T-helper 1 cell treated with Interleukin-12 subunit alpha and Interleukin-12 subunit beta and Interleukin-4 antibody, amounts not matched to agents 30 ng/mL and 1 ng/mL, for 36 hours (primary cell): ENCODE data around the gene CDH23. TPM values are rescaled to one million over a fixed set of nuclear protein-coding genes. Genes with fewer than 3 reads are reported as not detected.

Experiments used
- intact Hi-C: fragments of 100-400 bp; cut with micrococcal nuclease; formaldehyde crosslinking; loops from one replicate; pipeline ENCODE4 v1.15.1; 2024
- total RNA-seq: library from RNA; stranded (reverse); gene quantifications from 2 replicates; pipeline ENCODE4 v1.2.3, GENCODE V29; 2022

The CDH23 gene
- total RNA-seq, 1 donor from 2014 or later, result 1.3 TPM

GRCh38 chr10:71735709-71736569 is 339.2 kb downstream of the CDH23 start:
- intact Hi-C loops, result loop anchor here (1.0 kb wide), 2 partner anchors 9 to 12 kb away; no protein-coding TSS in a partner anchor

DNA sequence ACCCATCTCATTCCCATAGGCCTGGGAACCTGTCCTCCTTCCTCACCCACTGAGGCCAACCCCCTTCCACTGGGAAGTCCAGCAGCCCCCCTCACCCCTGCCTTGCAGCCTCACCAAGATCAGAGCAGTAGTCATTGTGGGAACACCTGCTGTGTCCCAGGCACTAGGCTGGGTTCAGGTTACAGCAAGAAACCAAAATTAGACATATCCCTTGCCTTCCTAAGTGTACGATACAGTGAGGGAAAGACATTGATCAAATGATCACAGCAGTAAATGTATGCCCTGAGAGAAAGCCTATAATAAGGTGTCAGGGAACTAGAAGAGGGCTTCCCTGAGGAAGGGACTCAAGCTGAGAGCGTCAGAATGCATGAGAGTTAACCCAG is 339.8 kb downstream of the CDH23 start:
- intact Hi-C loops, result loop anchor here (1.0 kb wide), 2 partner anchors 9 to 12 kb away; no protein-coding TSS in a partner anchor

DNA sequence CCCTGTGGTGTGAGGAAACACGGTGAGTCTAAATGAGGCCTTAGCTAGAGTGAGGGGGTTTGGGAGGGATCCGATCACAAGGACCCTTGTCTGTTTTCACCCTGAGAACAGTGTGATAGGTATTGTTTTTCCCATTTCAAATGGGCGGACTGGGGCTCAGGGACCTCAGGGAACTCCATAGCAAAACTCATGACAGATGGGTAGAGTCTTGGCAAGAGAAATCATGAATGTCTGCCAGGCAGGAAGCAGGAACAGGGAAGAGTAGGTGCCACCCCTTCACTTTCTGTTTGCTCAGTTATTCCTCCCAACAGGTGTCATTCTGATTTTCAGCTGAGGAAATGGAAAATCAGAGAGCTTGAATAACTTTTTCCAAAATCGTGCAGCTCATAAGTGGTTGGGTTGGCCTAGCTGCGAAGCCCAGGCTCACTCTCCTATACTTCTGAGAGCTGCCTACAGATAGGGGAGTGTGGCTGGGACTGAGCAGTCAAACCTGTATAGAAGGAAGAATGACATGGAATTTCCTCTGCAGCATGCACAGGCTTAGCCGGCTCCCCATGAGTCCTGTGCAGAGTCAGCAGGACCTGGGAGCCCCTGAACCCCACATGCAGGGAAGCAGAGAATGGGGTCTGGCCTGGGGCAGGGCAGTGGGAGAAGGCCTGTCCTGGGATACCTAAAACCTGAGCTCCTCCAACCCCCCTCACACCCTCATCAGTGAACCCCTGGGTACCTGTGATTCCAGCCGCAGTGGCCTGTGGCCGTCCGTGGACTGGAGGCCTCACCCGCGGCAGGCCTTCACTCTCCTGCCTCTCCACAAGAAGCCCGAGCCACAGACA is 340.5 kb downstream of the CDH23 start:
- intact Hi-C loops, result no loop called here

GRCh38 chr10:71737834-71738197 is 341.1 kb downstream of the CDH23 start:
- intact Hi-C loops, result no loop called here

DNA sequence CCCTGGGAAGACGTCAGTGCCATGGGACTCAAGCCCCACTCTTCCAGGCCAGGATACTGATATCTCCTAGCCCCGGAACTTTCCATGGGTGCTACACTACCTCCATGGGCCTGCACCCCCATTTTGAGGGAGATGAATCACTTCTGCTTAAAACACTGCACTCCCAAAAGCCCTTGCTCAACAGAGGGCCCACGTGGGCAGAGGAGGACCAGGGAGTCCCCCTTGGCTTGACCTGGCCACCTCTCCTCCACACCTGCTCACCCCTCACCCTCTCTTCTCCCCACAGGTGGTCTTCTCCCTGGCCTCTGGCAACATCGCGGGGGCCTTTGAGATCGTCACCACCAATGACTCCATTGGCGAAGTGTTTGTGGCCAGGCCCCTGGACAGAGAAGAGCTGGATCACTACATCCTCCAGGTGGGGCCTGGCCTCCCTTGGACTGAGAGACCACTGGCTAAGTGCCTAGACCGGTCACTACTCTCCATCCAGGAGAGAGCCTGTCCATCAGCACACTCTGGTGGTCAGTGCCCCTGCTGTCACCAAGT is 342.7 kb downstream of the CDH23 start:
- intact Hi-C loops, result no loop called here

DNA sequence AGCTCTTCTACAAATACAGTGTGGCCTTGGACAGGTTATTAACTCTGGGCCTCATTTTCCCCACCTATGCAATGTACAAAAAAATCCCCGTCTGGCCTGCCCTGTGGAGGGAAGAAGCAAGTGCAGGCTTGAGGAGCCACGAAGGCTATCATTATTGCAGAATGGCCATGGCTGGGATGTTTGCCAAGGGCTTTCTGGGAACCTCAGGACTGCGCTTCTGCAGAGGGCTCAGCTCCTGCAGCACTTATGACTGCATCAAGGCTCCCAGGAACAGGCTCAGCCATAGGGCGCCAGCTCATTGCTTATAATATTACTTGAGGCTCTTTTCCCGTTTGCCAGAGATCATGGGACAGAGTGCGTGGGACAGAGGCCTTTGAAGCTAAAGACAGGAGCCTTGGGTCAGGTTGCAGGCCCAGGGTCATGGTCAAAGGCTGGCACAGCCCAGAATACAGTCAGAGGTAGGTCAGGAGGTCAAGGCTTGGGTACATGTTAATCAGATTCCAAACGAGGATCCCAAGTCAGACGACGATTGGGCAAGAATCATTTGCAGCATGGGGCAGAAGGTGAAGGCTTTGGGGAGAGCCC is 343.4 kb downstream of the CDH23 start:
- intact Hi-C loops, result loop anchor here (5.0 kb wide), 1 partner anchor 43 kb away; no protein-coding TSS in a partner anchor

- intact Hi-C loops, result loop anchor here (1.0 to 5.0 kb wide), 2 partner anchors 14 to 44 kb away; no protein-coding TSS in a partner anchor
These were observed 344.3 kb downstream of the CDH23 start for GRCh38 chr10:71741029-71741428.

GRCh38 chr10:71741671-71742070 is 345.0 kb downstream of the CDH23 start:
- intact Hi-C loops, result loop anchor here (1.0 to 5.0 kb wide), 2 partner anchors 14 to 44 kb away; no protein-coding TSS in a partner anchor

GRCh38 chr10:71742301-71743088 is 345.8 kb downstream of the CDH23 start:
- intact Hi-C loops, result loop anchor here (5.0 kb wide), 1 partner anchor 45 kb away; no protein-coding TSS in a partner anchor

- intact Hi-C loops, result loop anchor here (5.0 kb wide), 1 partner anchor 46 kb away; no protein-coding TSS in a partner anchor
These were observed 346.5 kb downstream of the CDH23 start for GRCh38 chr10:71743089-71743838.

GRCh38 chr10:71743866-71744265 is 347.1 kb downstream of the CDH23 start:
- intact Hi-C loops, result loop anchor here (5.0 kb wide), 1 partner anchor 47 kb away; no protein-coding TSS in a partner anchor

DNA sequence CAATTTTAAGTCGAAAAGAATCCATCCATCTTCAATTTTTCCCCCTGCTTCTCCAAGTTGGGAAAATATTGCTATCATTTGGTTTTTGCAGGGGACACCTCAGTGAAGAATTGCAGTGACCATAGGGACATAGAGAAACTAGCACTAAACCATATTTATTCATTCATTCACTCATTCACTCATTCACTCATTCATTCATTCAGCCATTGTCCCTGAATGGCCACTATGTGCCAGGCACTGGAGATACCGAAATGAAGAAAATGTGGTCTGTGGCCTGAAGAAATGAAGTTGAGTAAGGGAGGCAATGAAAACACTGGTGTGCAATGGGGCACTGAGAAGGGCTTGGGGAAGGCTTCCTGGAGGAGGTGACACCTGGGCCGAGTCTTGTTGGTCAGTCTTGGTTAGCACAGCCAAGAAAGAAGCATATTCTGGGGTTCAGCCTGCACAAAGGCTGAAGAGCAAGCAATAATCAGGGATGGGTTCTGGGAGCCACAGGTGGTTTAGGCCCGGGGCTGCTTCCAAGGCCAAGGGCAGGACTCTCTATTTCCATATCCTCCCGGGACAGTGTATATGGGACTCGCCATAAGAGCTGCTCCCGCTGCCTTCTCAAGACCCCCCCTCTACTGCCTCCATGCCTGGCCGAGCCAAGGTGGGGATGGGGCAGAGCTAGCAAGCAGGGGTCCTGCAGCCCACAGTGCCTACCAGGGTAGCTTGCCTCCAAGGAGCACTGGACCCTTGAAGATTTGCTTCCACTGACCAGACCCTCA is 348.4 kb downstream of the CDH23 start:
- intact Hi-C loops, result loop anchor here (5.0 kb wide), 2 partner anchors 33 to 48 kb away; no protein-coding TSS in a partner anchor

- intact Hi-C loops, result loop anchor here (5.0 kb wide), 1 partner anchor 33 kb away; no protein-coding TSS in a partner anchor
These were observed 349.0 kb downstream of the CDH23 start for GRCh38 chr10:71745664-71746250.

DNA sequence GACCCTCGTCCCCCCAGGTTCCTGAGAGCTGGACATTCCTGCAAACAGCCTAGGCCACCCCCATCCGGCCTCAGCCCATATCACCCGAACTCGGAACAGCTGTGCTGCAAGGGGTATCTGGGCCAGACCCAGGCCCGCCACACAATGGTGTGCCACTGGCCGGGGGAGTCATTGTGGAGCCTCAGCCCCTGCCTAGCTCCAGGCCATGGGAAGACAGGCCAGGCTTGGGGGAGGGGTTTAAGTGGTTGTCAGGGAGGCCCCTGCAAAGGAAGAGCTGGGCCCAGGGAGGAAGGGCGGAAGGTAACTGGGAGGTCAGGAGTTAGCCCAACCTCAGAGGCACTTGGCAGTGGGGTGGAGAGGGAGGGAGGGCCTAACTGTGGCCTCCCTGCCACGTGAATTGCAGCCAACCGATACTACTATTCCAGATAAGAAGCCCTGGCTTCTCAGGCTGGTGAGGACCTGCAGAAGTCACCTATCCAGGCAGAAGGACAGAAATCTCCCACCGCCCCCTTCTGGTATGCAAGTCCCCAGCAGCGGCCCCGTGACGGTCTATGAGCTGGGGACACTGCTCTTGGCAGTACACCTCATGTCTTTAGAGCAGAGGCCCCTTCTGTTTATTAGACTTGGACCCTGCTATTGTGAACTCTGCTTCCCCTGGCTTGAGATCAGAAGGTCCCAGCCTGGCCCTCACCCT is 349.8 kb downstream of the CDH23 start:
- intact Hi-C loops, result loop anchor here (5.0 kb wide), 1 partner anchor 34 kb away; no protein-coding TSS in a partner anchor

DNA sequence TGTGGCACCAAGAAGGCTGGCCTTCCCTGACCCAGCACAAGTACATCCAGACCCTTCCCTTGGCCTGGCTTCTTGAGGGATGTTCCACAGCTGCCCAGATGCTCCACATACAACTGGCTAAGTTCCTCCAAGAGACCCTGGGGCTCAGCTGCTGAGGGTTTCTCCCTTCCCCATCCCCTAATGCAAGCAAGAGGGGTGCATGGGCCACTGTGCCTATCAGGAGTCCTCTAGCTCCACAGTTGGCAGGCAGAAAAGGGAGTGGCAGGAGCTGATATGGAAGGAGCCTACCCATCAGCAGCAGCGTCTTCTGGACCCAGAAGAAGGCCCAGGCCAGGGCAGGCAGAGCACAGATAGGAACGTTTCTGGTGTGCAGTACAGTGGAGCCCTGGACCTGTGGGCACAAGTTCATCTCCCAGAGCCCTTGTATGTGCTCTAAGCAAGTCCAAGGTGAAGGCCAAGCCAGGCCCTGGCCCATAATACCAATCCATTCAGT is 350.4 kb downstream of the CDH23 start:
- intact Hi-C loops, result loop anchor here (5.0 kb wide), 1 partner anchor 35 kb away; no protein-coding TSS in a partner anchor

GRCh38 chr10:71747551-71748523 is 351.1 kb downstream of the CDH23 start:
- intact Hi-C loops, result loop anchor here (1.0 to 5.0 kb wide), 6 partner anchors 8 to 36 kb away; partner anchors contain the start of gene VSIR
